Measurements from ENCODE around the gene MYO7B.

Gene MYO7B

DNA sequence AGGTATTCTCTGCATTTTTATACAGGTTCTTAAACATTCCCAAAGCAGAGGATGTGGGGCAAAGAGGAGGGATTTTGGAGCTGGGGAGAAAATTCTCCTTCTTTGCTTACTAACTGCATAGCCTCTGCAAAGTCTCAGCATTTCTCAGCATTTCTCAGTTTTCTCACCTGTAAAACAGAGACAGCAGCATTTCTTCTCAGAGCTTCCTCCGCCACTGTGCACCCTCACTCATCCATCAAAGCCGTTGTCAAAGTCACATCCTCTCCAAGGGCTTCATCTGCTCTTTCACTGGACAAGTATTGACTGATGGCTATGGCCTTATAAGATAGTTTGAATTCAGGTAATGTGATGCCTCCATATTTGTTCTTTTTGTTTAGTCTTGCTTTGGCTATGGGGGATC, 17.4 kb downstream of the MYO7B start:
- no peak overlapping the region for H3K4me3 ChIP-seq (ENCODE audit: low read length)
- TF ChIP-seq ZNF274 (IDR thresholded peaks at IDR 0.05; ENCODE audit: low read depth, low read length), result no peak

DNA sequence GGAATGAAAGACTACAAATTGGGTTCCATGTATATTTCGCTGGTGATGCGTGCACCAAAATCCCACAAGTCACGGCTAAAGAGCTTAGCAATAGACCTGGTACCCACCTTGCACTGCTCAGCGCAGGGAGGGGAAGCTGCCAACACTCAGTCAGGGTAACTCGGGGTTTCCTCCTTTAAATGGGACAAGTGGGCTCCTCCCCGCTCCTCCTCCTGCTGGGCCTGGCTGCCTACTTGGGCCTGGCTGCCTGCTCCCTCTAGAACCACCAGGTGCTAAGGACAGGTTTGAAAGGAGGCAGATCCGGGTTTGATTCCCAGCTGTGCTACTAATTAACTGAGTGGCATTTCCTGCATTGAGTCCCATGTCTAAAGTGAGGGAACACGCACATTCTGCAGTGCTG, 23.4 kb downstream of the MYO7B start:
- no peak overlapping the region for H3K4me3 ChIP-seq (ENCODE audit: low read length)
- no peak for TF ChIP-seq ZNF274 (IDR thresholded peaks at IDR 0.05; ENCODE audit: low read depth, low read length)

GRCh38 chr2:127559454-127559853, 24.0 kb downstream of the MYO7B start:
- no peak for TF ChIP-seq ZNF274 (IDR thresholded peaks at IDR 0.05; ENCODE audit: low read depth, low read length)
- no peak overlapping the region for H3K4me3 ChIP-seq (ENCODE audit: low read length)

DNA sequence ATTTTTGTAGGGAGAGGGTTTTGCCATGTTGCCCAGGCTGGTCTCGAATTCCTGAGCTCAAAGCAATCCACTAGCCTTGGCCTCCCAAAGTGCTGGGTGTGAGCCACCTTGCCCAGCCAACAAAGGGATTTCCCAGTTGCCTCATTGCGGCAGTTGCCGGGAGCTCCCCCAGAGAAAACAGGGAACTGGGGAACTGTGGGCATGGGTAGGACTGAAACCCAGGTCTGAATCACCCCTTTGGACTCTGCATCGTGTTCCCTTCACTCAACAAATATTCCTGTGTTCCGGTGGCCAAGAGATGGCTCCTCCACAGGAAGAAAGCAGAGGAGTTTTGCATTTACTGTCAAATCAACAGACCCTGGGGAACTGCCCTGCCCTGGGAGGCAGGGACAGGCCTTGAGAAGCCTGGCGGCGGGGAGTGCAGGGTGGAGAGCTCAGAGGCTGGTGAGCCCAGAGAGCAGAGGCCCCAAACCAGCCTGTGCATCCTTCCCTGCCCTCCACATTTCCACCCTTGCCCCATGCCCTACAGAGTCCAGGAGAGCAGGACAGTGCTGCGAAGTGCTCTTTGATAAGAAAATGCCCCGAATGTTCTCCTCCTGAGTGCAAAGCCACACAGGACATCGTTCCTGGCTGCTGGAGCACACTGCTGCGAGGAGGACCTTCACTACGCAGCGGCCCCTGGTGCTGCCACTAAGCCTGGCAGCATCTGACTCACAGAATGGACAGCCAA, 24.9 kb downstream of the MYO7B start:
- H3K4me3 ChIP-seq (ENCODE audit: low read length), result no peak overlapping the region

DNA sequence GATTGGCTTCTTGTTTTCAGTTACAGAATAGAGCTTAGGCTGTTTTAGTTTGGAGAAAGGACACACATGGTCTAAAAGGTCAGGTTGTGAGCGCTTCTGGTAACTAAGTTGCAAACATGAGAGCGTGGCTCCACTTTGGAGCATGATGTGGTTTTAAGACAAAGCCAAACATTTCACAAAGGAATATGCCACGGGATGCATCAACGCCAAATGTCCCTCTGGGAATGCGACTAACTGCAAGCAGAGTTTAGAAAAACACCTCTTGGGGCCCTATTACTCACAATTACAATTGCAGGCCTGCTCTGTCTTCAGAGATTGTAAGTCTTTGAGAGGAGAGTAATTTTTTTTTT, 25.4 kb downstream of the MYO7B start:
- no peak for TF ChIP-seq ZNF274 (IDR thresholded peaks at IDR 0.05; ENCODE audit: low read depth, low read length)
- H3K4me3 ChIP-seq (ENCODE audit: low read length), result no peak overlapping the region

More for the DNA sequence above, 24.9 kb downstream of the MYO7B start:
- TF ChIP-seq ZNF274 (IDR thresholded peaks at IDR 0.05; ENCODE audit: low read depth, low read length), result no peak

GRCh38 chr2:127561371-127561770, 25.9 kb downstream of the MYO7B start:
- no peak for TF ChIP-seq ZNF274 (IDR thresholded peaks at IDR 0.05; ENCODE audit: low read depth, low read length)
- H3K4me3 ChIP-seq (ENCODE audit: low read length), result no peak overlapping the region

GRCh38 chr2:127562936-127563335, 27.5 kb downstream of the MYO7B start:
- no peak overlapping the region for H3K4me3 ChIP-seq (ENCODE audit: low read length)
- no peak for TF ChIP-seq ZNF274 (IDR thresholded peaks at IDR 0.05; ENCODE audit: low read depth, low read length)

DNA sequence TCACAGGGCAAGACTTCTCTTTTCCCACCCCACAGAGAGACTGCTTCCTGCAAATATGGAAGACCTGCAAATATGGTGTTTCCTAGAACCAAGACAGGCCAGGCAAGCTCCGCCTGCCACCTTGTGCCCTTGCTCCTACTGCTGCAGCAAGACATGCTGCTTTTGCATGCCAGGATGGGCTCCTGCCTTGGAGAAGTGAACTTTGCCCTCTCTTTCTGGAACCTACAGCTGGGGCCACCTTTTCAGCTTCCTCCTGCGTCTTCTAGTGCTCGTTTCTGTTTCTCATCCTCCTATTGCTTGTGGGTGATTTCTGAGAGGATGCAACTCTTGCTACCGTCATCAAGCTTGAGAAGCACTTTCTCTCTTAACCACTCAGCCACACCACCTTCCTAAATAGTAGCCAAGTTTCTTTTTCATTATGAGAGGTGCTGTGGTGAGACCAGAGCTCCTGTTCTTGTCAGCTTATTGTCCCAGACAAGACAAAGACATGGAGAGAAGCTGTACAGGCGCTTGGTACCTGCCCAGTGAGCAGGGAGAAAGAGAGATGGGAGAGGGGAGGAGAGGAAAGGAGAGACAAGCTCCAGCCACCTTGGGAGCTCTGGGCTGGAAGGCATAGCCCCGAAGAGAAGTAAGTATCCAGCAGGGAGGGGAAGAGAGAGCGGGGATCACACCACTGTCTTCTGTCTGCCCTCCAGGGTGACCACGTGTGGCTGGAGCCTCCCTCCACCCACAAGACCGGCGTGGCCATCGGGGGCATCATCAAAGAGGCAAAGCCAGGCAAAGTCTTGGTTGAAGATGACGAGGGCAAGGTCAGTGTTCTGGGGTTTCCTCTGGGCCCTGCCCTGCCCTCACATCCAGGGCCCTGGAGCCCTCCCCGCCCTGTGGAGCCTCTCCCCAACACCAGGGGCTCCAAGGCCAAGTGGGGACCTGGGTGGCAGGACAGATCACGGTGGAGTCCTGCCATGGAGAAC, 28.3 kb downstream of the MYO7B start:
- TF ChIP-seq ZNF274 (IDR thresholded peaks at IDR 0.05; ENCODE audit: low read depth, low read length), result no peak
- H3K4me3 ChIP-seq (ENCODE audit: low read length), result no peak overlapping the region; the same call in 1 of the 2 replicates

DNA sequence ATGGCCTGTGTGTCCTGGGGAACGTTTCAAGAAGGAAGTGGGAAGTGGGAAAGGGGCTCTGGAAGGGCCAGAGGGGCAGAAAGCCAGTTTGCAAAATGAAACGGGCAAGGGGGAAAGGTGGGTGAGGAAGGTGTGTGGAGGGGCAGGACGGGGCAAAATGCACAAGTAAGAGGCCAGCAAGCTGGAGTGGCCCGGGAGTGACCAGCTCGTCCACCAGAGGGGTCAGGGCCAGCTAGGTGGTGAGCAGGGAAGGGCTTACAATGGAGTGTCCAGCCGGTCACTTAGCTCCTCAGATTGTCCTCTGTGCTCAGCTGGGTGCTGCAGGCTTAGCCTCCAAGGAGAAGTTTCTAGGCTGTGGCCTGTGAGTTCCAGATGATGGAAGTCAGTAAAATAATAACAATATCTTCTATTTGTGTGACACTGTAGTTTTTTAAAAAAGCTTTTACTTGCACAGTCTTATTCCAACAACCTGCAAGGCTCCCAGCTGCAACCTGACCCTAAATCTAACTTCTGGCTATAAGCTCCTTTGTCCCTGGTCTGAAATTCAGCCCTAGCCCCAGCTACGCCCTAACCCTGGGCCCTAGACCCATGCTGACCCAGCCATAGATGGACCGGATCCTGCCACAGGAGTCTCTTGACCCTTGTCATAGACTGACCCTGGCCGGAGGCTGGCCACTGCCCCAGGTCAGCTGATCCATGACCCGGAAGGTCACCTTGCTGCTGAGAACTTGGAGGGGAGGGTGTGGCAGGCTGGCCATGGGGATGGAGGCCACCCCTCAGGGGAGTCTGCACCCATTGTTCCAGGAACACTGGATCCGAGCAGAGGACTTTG, 29.2 kb downstream of the MYO7B start:
- no peak overlapping the region; the same call in 1 of the 2 replicates for H3K4me3 ChIP-seq (ENCODE audit: low read length)
- TF ChIP-seq ZNF274 (IDR thresholded peaks at IDR 0.05; ENCODE audit: low read depth, low read length), result no peak

- no peak for TF ChIP-seq ZNF274 (IDR thresholded peaks at IDR 0.05; ENCODE audit: low read depth, low read length)
- H3K4me3 ChIP-seq (ENCODE audit: low read length), result no peak overlapping the region
Measured at GRCh38 chr2:127565261-127566138, 30.0 kb downstream of the MYO7B start.

DNA sequence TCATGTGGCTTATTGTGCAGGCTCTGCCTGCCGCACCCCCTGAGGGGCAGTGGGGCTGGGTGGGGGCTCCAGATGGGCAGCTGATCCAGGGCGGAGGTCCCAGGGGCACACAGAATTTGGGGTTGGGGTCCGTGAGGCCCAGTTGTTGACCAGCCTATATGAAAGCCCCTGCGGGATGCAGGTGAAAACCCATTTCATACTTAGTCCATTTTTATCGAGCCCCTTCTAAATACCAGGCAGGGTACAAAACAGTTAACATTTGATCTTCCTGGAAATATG, 30.6 kb downstream of the MYO7B start:
- TF ChIP-seq ZNF274 (IDR thresholded peaks at IDR 0.05; ENCODE audit: low read depth, low read length), result no peak

GRCh38 chr2:127566576-127566975, 31.1 kb downstream of the MYO7B start:
- no peak for TF ChIP-seq ZNF274 (IDR thresholded peaks at IDR 0.05; ENCODE audit: low read depth, low read length)
- no peak overlapping the region for H3K4me3 ChIP-seq (ENCODE audit: low read length)

More for the DNA sequence above, 30.6 kb downstream of the MYO7B start:
- H3K4me3 ChIP-seq (ENCODE audit: low read length), result no peak overlapping the region

DNA sequence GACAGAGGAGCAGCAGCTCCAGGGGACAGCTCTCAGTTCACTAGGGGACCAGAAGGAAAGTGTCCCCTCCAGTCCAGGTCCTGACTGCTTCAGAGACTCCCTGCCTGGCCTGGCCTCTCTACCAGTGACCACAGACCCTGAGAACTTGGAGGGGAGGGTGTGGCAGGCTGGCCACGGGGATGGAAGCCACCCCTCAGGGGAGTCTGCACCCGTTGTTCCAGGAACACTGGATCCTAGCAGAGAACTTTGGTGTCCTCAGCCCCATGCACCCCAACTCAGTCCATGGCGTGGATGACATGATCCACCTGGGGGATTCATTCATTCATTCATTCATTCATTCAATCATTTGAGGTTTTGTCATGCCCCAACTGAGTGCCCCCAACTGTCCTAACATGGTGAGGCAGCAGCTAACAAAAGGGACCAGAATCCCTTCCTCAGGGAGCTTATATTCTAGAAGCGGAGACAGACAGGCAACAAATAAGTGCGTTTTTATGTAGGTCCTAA, 31.9 kb downstream of the MYO7B start:
- no peak for TF ChIP-seq ZNF274 (IDR thresholded peaks at IDR 0.05; ENCODE audit: low read depth, low read length)
- H3K4me3 ChIP-seq (ENCODE audit: low read length), result no peak overlapping the region
